Astrocyte (in vitro differentiated cells and primary cell): ENCODE results near the gene NOS1.

Experiments
- CTCF ChIP-seq: IDR thresholded peaks from 2 replicates; pipeline ENCODE4 v1.5.1; 2011; ENCODE audit warnings: low read depth, mild to moderate bottlenecking, inconsistent platforms, low read length, moderate library complexity; ENCODE audit not compliant: insufficient read depth
- EZH2 ChIP-seq: IDR thresholded peaks from 2 replicates; pipeline ENCODE4 v1.6.1; 2012; ENCODE audit warnings: mild to moderate bottlenecking, low read length, inconsistent platforms; ENCODE audit not compliant: insufficient read depth

GRCh38 chr12:117228239-117228638 lies 133.2 kb downstream of the NOS1 start:
- TF ChIP-seq CTCF: no peak
- TF ChIP-seq EZH2: no peak
